ENCODE data around the gene APOBR.
"Not testable (repeated sequence)": the region's sequence is repeated elsewhere in the genome, so short reads cannot be mapped to it uniquely, and the experiment has no call there.

The APOBR gene

GRCh38 chr16:28494121-28494851 lies at the start of gene APOBR:
TSS of gene APOBR (plus strand) at chr16:28494643. CDS start at chr16:28494682, 39 bp downstream.
- DNase-seq, result no peak

- not testable (repeated sequence) for DNase-seq
Observed at GRCh38 chr16:28446388-28446787, 48.1 kb upstream of the APOBR start.

GRCh38 chr16:28447081-28447480 lies 47.4 kb upstream of the APOBR start:
- DNase-seq, result not testable (repeated sequence)

GRCh38 chr16:28473714-28474265 lies 20.7 kb upstream of the APOBR start:
- no peak for DNase-seq

- no peak for DNase-seq
Observed at GRCh38 chr16:28475221-28475620, 19.2 kb upstream of the APOBR start.

- DNase-seq, result no peak
Observed at GRCh38 chr16:28477311-28477920, 17.0 kb upstream of the APOBR start.

GRCh38 chr16:28478506-28479180 lies 15.8 kb upstream of the APOBR start:
- DNase-seq, result no peak

GRCh38 chr16:28482026-28482425 lies 12.4 kb upstream of the APOBR start:
- no peak for DNase-seq

GRCh38 chr16:28483361-28483760 lies 11.1 kb upstream of the APOBR start:
- not testable (repeated sequence) for DNase-seq

- no peak for DNase-seq
Observed at GRCh38 chr16:28486266-28486665, 8.2 kb upstream of the APOBR start.

GRCh38 chr16:28491230-28491969 lies 3.0 kb upstream of the APOBR start:
- peak; percentile 44 for DNase-seq

- DNase-seq, result peak; percentile 95
Observed at GRCh38 chr16:28491970-28492474, 2.4 kb upstream of the APOBR start, which contains the start of gene CLN3. TSS of gene CLN3 (minus strand) at chr16:28492074. CDS start at chr16:28491759, 315 bp downstream.

- no peak for DNase-seq
Observed at GRCh38 chr16:28492511-28492910, 1.9 kb upstream of the APOBR start.

- DNase-seq, result no peak
Observed at GRCh38 chr16:28495098-28495793, 803 bp downstream of the APOBR start.

- no peak for DNase-seq
Observed at GRCh38 chr16:28495795-28496749, 1.6 kb downstream of the APOBR start.

GRCh38 chr16:28496844-28497243 lies 2.4 kb downstream of the APOBR start:
- no peak for DNase-seq

- DNase-seq, result no peak
Observed at GRCh38 chr16:28497386-28497785, 2.9 kb downstream of the APOBR start.

- no peak for DNase-seq
Observed at GRCh38 chr16:28497861-28498599, 3.6 kb downstream of the APOBR start.

GRCh38 chr16:28498666-28499381 lies 4.4 kb downstream of the APOBR start:
- no peak for DNase-seq

Data from EL (cell line).